ENCODE results near the gene TIPARP.
"Not testable (repeated sequence)": the region's sequence is repeated elsewhere in the genome, so short reads cannot be mapped to it uniquely, and the experiment has no call there.

The TIPARP gene

GRCh38 chr3:156738251-156738650 lies 63.9 kb downstream of the TIPARP start:
- Histone ChIP-seq H3K4me1 (ENCODE audit: low read length) (peaks cover 17% of the 10 kb centered on the region), H4K20me1 (ENCODE audit: insufficient read depth, low read length) (no peaks in the 10 kb centered on the region), H3K9ac (ENCODE audit: low read length) (no peak overlapping the region), H3K9me3 (replicated peaks; ENCODE audit: insufficient read depth, low read length) (no peaks in the 10 kb centered on the region), H3K27ac (ENCODE audit: low read length) (no peak overlapping the region), H3K9me2 (replicated peaks; ENCODE audit: insufficient read depth, low read length) (no peaks in the 10 kb centered on the region), H2AFZ (ENCODE audit: low read length) (no peak overlapping the region), H3F3A (ENCODE audit: insufficient read depth, low read length) (peaks cover 9% of the 10 kb centered on the region; the same call in 1 of the 2 replicates), H3K4me2 (ENCODE audit: low read depth, low read length) (no peak overlapping the region), H3K27me3 (replicated peaks; ENCODE audit: insufficient read depth, low read length) (no peaks in the 10 kb centered on the region), H3K36me3 (replicated peaks; ENCODE audit: insufficient read depth, low read length) (no peaks in the 10 kb centered on the region), H3K79me2 (ENCODE audit: low read length) (no peaks in the 10 kb centered on the region), H3K4me3 (ENCODE audit: low read length) (no peak overlapping the region)
- TF ChIP-seq EZH2 (optimal IDR thresholded peaks at IDR 0.05; ENCODE audit: low read depth, low read length) (no peak), CTCF (IDR thresholded peaks at IDR 0.05; ENCODE audit: low read length) (no peak), EZH2phosphoT487 (IDR thresholded peaks at IDR 0.05; ENCODE audit: low read length) (no peak)
- DNase-seq = no peak

GRCh38 chr3:156739976-156740375 lies 65.6 kb downstream of the TIPARP start:
- Histone ChIP-seq H4K20me1 (ENCODE audit: insufficient read depth, low read length) (no peaks in the 10 kb centered on the region), H3K79me2 (ENCODE audit: low read length) (no peaks in the 10 kb centered on the region), H3K27ac (ENCODE audit: low read length) (no peak overlapping the region), H3K9ac (ENCODE audit: low read length) (no peak overlapping the region), H3K9me2 (replicated peaks; ENCODE audit: insufficient read depth, low read length) (no peaks in the 10 kb centered on the region), H3K9me3 (replicated peaks; ENCODE audit: insufficient read depth, low read length) (no peaks in the 10 kb centered on the region), H3K27me3 (replicated peaks; ENCODE audit: insufficient read depth, low read length) (no peaks in the 10 kb centered on the region), H3K4me1 (ENCODE audit: low read length) (peaks cover 17% of the 10 kb centered on the region), H2AFZ (ENCODE audit: low read length) (no peak overlapping the region), H3K4me3 (ENCODE audit: low read length) (no peak overlapping the region), H3K36me3 (replicated peaks; ENCODE audit: insufficient read depth, low read length) (no peaks in the 10 kb centered on the region), H3K4me2 (ENCODE audit: low read depth, low read length) (no peak overlapping the region), H3F3A (ENCODE audit: insufficient read depth, low read length) (peaks cover 9% of the 10 kb centered on the region; the same call in 1 of the 2 replicates)
- no peak for DNase-seq
- no peak for TF ChIP-seq EZH2 (optimal IDR thresholded peaks at IDR 0.05; ENCODE audit: low read depth, low read length)
- TF ChIP-seq EZH2phosphoT487 (IDR thresholded peaks at IDR 0.05; ENCODE audit: low read length) = no peak
- no peak for TF ChIP-seq CTCF (IDR thresholded peaks at IDR 0.05; ENCODE audit: low read length)

GRCh38 chr3:156740581-156740980 lies 66.2 kb downstream of the TIPARP start:
- H3F3A ChIP-seq (ENCODE audit: insufficient read depth, low read length); H4K20me1 ChIP-seq (ENCODE audit: insufficient read depth, low read length); H3K9me2 ChIP-seq (replicated peaks; ENCODE audit: insufficient read depth, low read length); H3K4me3 ChIP-seq (ENCODE audit: low read length); DNase-seq; H2AFZ ChIP-seq (ENCODE audit: low read length); H3K27ac ChIP-seq (ENCODE audit: low read length); H3K79me2 ChIP-seq (ENCODE audit: low read length); H3K36me3 ChIP-seq (replicated peaks; ENCODE audit: insufficient read depth, low read length); H3K9me3 ChIP-seq (replicated peaks; ENCODE audit: insufficient read depth, low read length); H3K27me3 ChIP-seq (replicated peaks; ENCODE audit: insufficient read depth, low read length); H3K4me2 ChIP-seq (ENCODE audit: low read depth, low read length); H3K9ac ChIP-seq (ENCODE audit: low read length): not testable (repeated sequence)
- H3K4me1 ChIP-seq (ENCODE audit: low read length) = peaks cover 17% of the 10 kb centered on the region

GRCh38 chr3:156741935-156742334 lies 67.5 kb downstream of the TIPARP start:
- Histone ChIP-seq H2AFZ (ENCODE audit: low read length) (no peak overlapping the region), H3F3A (ENCODE audit: insufficient read depth, low read length) (peaks cover 9% of the 10 kb centered on the region; the same call in 1 of the 2 replicates), H3K4me2 (ENCODE audit: low read depth, low read length) (peak overlapping the region; percentile 12; the same call in 1 of the 2 replicates), H3K79me2 (ENCODE audit: low read length) (no peaks in the 10 kb centered on the region), H4K20me1 (ENCODE audit: insufficient read depth, low read length) (no peaks in the 10 kb centered on the region), H3K36me3 (replicated peaks; ENCODE audit: insufficient read depth, low read length) (no peaks in the 10 kb centered on the region), H3K27me3 (replicated peaks; ENCODE audit: insufficient read depth, low read length) (no peaks in the 10 kb centered on the region), H3K4me1 (ENCODE audit: low read length) (peaks cover 17% of the 10 kb centered on the region), H3K9me3 (replicated peaks; ENCODE audit: insufficient read depth, low read length) (no peaks in the 10 kb centered on the region), H3K27ac (ENCODE audit: low read length) (peak overlapping the region; percentile 48), H3K9me2 (replicated peaks; ENCODE audit: insufficient read depth, low read length) (no peaks in the 10 kb centered on the region), H3K4me3 (ENCODE audit: low read length) (no peak overlapping the region), H3K9ac (ENCODE audit: low read length) (no peak overlapping the region)
- no peak for DNase-seq
- no peak for TF ChIP-seq EZH2 (optimal IDR thresholded peaks at IDR 0.05; ENCODE audit: low read depth, low read length)
- no peak for TF ChIP-seq EZH2phosphoT487 (IDR thresholded peaks at IDR 0.05; ENCODE audit: low read length)
- no peak for TF ChIP-seq CTCF (IDR thresholded peaks at IDR 0.05; ENCODE audit: low read length)

All from MM.1S (cell line).